Measurements from ENCODE around the gene MTUS2. TPM values are rescaled to one million over a fixed set of nuclear protein-coding genes. Genes with fewer than 3 reads are reported as not detected.

MTUS2 gene
- total and polyA plus RNA-seq, 3 experiments from 2014 or later: 0.60 TPM; not detected in 2

DNA sequence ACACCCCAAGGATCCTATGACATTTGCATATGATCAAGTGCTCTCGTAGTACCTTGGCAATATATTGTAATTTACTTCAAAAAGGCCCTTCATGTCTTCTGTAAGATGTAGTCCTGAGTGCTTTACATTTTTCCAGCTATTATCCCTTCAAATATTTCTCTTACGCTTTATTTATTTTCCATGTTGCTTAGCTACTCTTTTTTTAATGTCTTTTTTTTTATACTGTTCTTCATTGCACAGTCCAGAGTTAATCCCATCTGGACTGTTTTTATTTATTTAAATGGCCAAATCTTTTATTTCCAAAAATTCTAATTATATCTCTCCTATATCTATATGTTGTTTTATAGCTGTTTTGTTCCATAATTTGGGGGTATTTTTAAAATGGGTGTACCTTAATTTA lies 404.1 kb downstream of the MTUS2 start:
- peaks cover 0 to 3% (median 2%) of the 10 kb centered on the region in 5 donors for H3K9me3 Mint-ChIP-seq
- no peaks in the 10 kb centered on the region for H3K4me1 Mint-ChIP-seq
- H3K27ac ChIP-seq (ENCODE audit: low read depth, low read length): no peak overlapping the region
- H3K36me3 ChIP-seq (ENCODE audit: insufficient read depth, low read length): no peaks in the 10 kb centered on the region
- H3K27me3 ChIP-seq (ENCODE audit: insufficient read depth, low read length, poor library complexity, severe bottlenecking): no peaks in the 10 kb centered on the region
- H3K4me3 ChIP-seq (ENCODE audit: low read length): no peak overlapping the region
- ChIA-PET CTCF (no interaction called here), POLR2A (no interaction called here)
- H3K36me3 Mint-ChIP-seq: no peaks in the 10 kb centered on the region
- no peak overlapping the region for H3K4me3 Mint-ChIP-seq
- peaks cover 1 to 3% of the 10 kb centered on the region in 2 donors for H3K27me3 Mint-ChIP-seq
- no peaks in the 10 kb centered on the region for H3K9me3 ChIP-seq (ENCODE audit: low read length)
- no peak overlapping the region for H3K27ac Mint-ChIP-seq
- DNase-seq: no peak
- H3K4me1 ChIP-seq (ENCODE audit: insufficient read depth, low read length): no peaks in the 10 kb centered on the region

DNA sequence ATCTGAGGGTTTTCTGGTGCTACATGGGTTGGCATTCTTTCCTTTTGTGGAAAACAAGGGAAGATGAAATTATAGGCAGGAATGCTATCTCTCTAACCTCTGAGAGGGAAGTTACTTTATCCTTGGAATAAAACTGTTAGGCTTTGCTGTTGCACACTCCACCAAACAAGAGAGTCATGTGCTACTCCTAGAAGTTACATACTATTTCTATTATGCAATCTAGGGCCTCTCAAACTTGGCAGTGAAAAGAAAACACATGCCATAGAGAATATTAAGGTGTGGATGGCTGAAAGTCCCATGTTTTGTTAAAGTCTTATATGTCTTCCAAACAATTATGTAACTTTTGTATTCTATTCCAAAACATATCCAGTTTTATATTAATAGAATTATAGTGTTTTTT lies 407.4 kb downstream of the MTUS2 start:
- no peak for DNase-seq
- Histone ChIP-seq H3K27me3 (ENCODE audit: insufficient read depth, low read length, poor library complexity, severe bottlenecking) (no peaks in the 10 kb centered on the region), H3K36me3 (ENCODE audit: insufficient read depth, low read length) (no peaks in the 10 kb centered on the region), H3K4me3 (ENCODE audit: low read length) (no peak overlapping the region), H3K4me1 (ENCODE audit: insufficient read depth, low read length) (no peaks in the 10 kb centered on the region), H3K27ac (ENCODE audit: low read depth, low read length) (no peak overlapping the region), H3K9me3 (ENCODE audit: low read length) (no peaks in the 10 kb centered on the region)
- peaks cover 0 to 2% (median 0%) of the 10 kb centered on the region in 5 donors for H3K9me3 Mint-ChIP-seq
- H3K27me3 Mint-ChIP-seq: peaks cover 3 to 4% of the 10 kb centered on the region in 2 donors
- no peaks in the 10 kb centered on the region for H3K4me1 Mint-ChIP-seq
- no peak overlapping the region for H3K4me3 Mint-ChIP-seq
- H3K36me3 Mint-ChIP-seq: no peaks in the 10 kb centered on the region
- POLR2A ChIA-PET: no interaction called here
- CTCF ChIA-PET: no interaction called here
- H3K27ac Mint-ChIP-seq: no peak overlapping the region

DNA sequence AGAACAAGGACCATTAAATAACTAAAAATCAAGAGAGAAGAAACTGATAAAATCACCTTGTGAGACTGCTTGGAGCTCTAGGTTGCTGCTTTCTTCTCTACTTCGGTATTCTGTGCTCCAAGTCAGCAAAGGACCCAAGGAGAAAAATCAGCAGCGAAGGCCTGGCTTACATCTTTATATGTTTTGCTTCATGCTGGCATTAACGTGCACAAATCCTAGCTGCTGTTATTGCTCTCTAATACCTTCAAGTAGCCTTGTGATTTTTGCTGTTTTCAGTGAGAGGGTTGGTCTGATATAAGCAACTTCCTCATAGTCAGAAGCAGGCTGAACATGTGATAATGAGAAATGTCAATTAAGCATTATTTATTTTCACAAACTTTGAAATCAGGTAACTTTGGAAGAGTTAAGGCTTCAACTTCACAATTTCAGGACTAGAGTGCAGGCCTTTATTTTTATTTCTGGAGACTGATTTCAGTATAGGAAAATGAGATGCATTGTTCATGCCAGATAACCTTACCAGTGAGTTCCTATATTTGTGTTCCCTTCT lies 410.2 kb downstream of the MTUS2 start:
- H3K4me1 Mint-ChIP-seq: no peaks in the 10 kb centered on the region
- POLR2A ChIA-PET: no interaction called here

DNA sequence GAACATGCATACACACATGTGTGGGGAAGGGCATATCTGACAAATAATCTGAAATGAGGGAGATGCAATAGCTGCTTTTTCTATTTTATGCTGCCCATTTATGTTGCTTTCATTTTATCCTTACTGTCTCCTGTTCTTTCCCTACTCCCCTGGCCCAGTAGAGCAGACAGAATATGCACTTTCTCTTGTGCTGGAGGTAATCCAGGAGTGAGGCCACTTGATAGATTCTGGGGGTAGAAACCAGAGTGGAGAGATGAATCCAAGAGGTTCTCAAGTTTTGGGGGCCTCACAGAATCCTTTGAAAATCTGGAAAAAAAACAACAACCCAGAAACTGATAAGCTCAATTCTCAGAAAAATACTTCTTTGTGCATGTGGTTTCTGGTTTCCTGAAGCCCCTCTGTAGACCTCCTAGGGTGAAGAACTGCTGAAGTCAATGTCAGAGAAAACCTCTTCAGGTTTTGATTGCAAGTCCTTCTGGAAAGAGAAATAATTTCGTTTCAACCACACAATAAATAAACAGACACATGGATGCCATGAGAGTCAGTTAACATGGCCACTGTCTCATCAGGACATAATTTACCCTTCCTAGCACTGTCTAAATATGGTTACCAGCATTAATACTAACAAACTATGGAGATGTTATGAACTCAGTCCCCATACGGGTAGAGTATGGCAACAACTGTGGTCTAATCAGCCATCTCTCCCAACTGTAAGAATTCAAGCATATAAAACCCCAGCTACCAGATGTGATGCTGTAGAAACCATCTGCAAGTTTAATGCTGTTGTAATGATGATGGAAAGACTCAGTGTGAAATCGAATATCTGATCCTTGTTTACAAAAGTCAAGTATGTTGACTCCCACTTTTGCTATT lies 419.8 kb downstream of the MTUS2 start:
- H3K4me1 Mint-ChIP-seq: no peaks in the 10 kb centered on the region
- Histone ChIP-seq H3K27ac (ENCODE audit: low read depth, low read length) (no peak overlapping the region), H3K4me3 (ENCODE audit: low read length) (no peak overlapping the region), H3K9me3 (ENCODE audit: low read length) (no peaks in the 10 kb centered on the region), H3K27me3 (ENCODE audit: insufficient read depth, low read length, poor library complexity, severe bottlenecking) (no peaks in the 10 kb centered on the region), H3K4me1 (ENCODE audit: insufficient read depth, low read length) (no peaks in the 10 kb centered on the region), H3K36me3 (ENCODE audit: insufficient read depth, low read length) (no peaks in the 10 kb centered on the region)
- DNase-seq: no peak
- H3K27me3 Mint-ChIP-seq: peaks cover 9 to 12% of the 10 kb centered on the region in 2 donors
- ChIA-PET CTCF (no interaction called here), POLR2A (no interaction called here)
- H3K36me3 Mint-ChIP-seq: peaks cover 0 to 5% (median 0%) of the 10 kb centered on the region in 3 donors
- H3K4me3 Mint-ChIP-seq: no peak overlapping the region
- peaks cover 3 to 8% (median 4%) of the 10 kb centered on the region in 5 donors for H3K9me3 Mint-ChIP-seq
- H3K27ac Mint-ChIP-seq: no peak overlapping the region

More for the DNA sequence above, 410.2 kb downstream of the MTUS2 start:
- CTCF ChIA-PET: no interaction called here
- Mint-ChIP-seq H3K27me3 (peaks cover 0 to 4% of the 10 kb centered on the region in 2 donors), H3K9me3 (peaks cover 0 to 2% (median 0%) of the 10 kb centered on the region in 5 donors), H3K36me3 (no peaks in the 10 kb centered on the region), H3K27ac (no peak overlapping the region), H3K4me3 (no peak overlapping the region)
- Histone ChIP-seq H3K9me3 (ENCODE audit: low read length) (no peaks in the 10 kb centered on the region), H3K36me3 (ENCODE audit: insufficient read depth, low read length) (no peaks in the 10 kb centered on the region), H3K27me3 (ENCODE audit: insufficient read depth, low read length, poor library complexity, severe bottlenecking) (no peaks in the 10 kb centered on the region), H3K4me1 (ENCODE audit: insufficient read depth, low read length) (no peaks in the 10 kb centered on the region), H3K27ac (ENCODE audit: low read depth, low read length) (no peak overlapping the region), H3K4me3 (ENCODE audit: low read length) (no peak overlapping the region)
- DNase-seq: no peak

DNA sequence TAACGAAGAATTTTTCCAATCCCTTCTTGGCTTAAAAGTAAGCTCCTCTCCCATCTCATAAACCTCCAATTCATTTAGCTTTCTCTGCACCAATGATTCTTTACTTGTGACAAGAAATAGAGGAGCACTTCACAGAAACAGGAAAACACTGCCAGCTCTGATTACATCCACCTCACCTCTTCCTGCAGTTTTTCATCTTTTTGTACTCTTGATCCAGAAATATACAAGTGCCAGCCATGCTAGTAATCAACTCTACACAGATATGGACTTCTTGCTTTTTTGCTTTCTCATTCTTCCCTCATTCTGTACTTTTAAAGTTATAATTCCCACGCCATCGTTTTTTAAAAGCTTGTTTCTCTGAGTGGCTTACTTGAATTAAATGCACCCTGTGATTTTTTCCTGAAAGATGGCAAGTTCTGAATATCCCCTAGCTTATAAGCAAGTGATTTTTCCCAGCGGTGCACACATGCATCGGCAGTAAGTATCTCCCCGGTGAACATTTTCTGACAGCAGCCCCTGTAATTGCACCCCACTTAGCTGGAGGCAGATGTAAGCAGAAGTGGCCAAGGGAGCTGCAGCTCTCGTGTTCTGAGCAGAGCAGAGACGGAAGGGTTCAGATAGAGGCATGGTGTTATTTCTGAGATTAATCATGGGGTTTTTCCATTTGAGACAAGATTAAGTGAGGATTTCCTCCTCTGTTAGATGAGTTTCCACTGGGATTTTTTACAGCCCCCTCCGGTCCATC lies 434.7 kb downstream of the MTUS2 start:
- CTCF ChIA-PET: no interaction called here
- Mint-ChIP-seq H3K36me3 (no peaks in the 10 kb centered on the region), H3K27me3 (peaks cover 0 to 13% of the 10 kb centered on the region in 2 donors)

DNA sequence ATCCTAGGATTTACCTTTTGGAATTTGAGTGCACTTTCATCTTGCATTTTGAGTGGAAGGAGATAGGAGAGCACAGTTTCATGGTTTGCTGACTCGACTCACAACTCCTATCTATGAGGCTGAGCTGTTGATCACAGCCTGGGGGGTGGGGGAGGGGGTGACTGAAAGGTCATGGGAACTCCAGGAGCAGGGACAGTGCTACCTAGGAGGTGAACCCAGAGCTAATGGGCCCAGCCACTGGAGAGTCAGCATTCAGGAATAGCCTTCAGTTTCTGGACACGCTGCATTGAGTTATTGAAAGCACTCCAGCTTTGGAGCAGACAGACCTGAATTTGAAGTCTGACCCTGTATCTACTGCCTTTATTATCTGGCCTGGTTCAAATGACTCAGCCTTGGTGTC lies 435.4 kb downstream of the MTUS2 start:
- H3K27ac Mint-ChIP-seq: no peak overlapping the region
- no peaks in the 10 kb centered on the region for H3K4me1 Mint-ChIP-seq
- no peak for DNase-seq
- H3K4me3 Mint-ChIP-seq: no peak overlapping the region
- Histone ChIP-seq H3K27me3 (ENCODE audit: insufficient read depth, low read length, poor library complexity, severe bottlenecking) (no peaks in the 10 kb centered on the region), H3K36me3 (ENCODE audit: insufficient read depth, low read length) (no peaks in the 10 kb centered on the region), H3K4me1 (ENCODE audit: insufficient read depth, low read length) (no peaks in the 10 kb centered on the region), H3K9me3 (ENCODE audit: low read length) (no peaks in the 10 kb centered on the region), H3K4me3 (ENCODE audit: low read length) (no peak overlapping the region), H3K27ac (ENCODE audit: low read depth, low read length) (no peak overlapping the region)
- peaks cover 0 to 13% of the 10 kb centered on the region in 2 donors for H3K27me3 Mint-ChIP-seq
- H3K36me3 Mint-ChIP-seq: no peaks in the 10 kb centered on the region
- CTCF ChIA-PET: no interaction called here
- POLR2A ChIA-PET: no interaction called here
- H3K9me3 Mint-ChIP-seq: peaks cover 0 to 2% (median 0%) of the 10 kb centered on the region in 5 donors

More for the DNA sequence above, 434.7 kb downstream of the MTUS2 start:
- H3K4me1 ChIP-seq (ENCODE audit: insufficient read depth, low read length): no peaks in the 10 kb centered on the region
- no peaks in the 10 kb centered on the region for H3K4me1 Mint-ChIP-seq
- H3K27ac Mint-ChIP-seq: no peak overlapping the region
- H3K4me3 ChIP-seq (ENCODE audit: low read length): no peak overlapping the region
- H3K4me3 Mint-ChIP-seq: no peak overlapping the region
- no peaks in the 10 kb centered on the region for H3K36me3 ChIP-seq (ENCODE audit: insufficient read depth, low read length)
- H3K9me3 ChIP-seq (ENCODE audit: low read length): no peaks in the 10 kb centered on the region
- H3K9me3 Mint-ChIP-seq: peaks cover 0 to 3% (median 1%) of the 10 kb centered on the region in 5 donors
- POLR2A ChIA-PET: no interaction called here
- no peak overlapping the region for H3K27ac ChIP-seq (ENCODE audit: low read depth, low read length)
- DNase-seq: no peak
- H3K27me3 ChIP-seq (ENCODE audit: insufficient read depth, low read length, poor library complexity, severe bottlenecking): no peaks in the 10 kb centered on the region

DNA sequence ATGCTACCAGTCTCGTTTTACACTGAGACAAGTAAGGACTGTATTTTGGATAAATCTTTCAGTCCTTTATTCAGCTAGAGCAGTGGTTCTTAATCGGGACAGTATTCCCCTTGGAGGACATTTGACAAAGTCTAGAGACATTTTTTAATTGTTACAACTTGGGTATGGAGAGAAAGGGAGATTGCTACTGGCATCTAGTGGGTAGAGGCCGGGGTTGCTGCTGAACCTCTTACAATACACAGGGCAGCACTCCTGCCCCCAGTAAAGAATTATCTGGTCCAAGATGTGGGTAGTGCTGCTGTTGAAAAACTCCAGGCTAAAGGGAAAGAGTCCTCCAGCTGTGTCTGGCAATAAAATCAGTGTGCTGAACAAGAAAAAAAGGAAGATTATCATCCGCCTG lies 440.5 kb downstream of the MTUS2 start:
- CTCF ChIA-PET: interaction anchor here (0.7 kb wide), 1 partner anchor 22 kb away, joined by 3 read pairs; no protein-coding TSS in a partner anchor
- DNase-seq: no peak
- Mint-ChIP-seq H3K36me3 (no peaks in the 10 kb centered on the region), H3K4me3 (no peak overlapping the region), H3K4me1 (no peaks in the 10 kb centered on the region), H3K9me3 (peaks cover 0 to 10% (median 8%) of the 10 kb centered on the region in 5 donors), H3K27ac (no peak overlapping the region), H3K27me3 (peaks cover 0 to 13% of the 10 kb centered on the region in 2 donors)
- no peaks in the 10 kb centered on the region for H3K36me3 ChIP-seq (ENCODE audit: insufficient read depth, low read length)
- H3K27me3 ChIP-seq (ENCODE audit: insufficient read depth, low read length, poor library complexity, severe bottlenecking): no peaks in the 10 kb centered on the region
- POLR2A ChIA-PET: no interaction called here
- no peak overlapping the region for H3K4me3 ChIP-seq (ENCODE audit: low read length)
- H3K27ac ChIP-seq (ENCODE audit: low read depth, low read length): no peak overlapping the region
- no peaks in the 10 kb centered on the region for H3K4me1 ChIP-seq (ENCODE audit: insufficient read depth, low read length)
- H3K9me3 ChIP-seq (ENCODE audit: low read length): no peaks in the 10 kb centered on the region

DNA sequence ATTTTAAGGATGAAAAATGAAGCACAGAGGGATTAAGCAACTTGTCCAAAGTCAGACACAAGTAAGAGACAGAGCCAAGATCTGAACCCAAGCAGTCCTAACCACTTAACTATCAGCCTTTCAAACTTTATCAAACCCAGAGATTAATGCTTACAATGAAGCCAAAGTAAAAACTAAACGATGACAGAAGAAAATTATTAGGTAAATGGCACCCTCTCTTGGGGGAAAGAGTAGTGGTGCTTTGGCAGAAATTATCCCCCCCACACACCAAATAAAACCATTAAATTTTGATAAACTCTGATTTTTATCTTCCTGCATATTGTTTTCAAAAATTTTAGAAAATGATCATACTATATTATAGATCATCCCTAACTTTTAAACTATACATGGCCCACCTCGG lies 446.1 kb downstream of the MTUS2 start:
- Histone ChIP-seq H3K4me1 (ENCODE audit: insufficient read depth, low read length) (no peaks in the 10 kb centered on the region), H3K9me3 (ENCODE audit: low read length) (no peaks in the 10 kb centered on the region), H3K4me3 (ENCODE audit: low read length) (no peak overlapping the region), H3K27me3 (ENCODE audit: insufficient read depth, low read length, poor library complexity, severe bottlenecking) (no peaks in the 10 kb centered on the region), H3K36me3 (ENCODE audit: insufficient read depth, low read length) (no peaks in the 10 kb centered on the region), H3K27ac (ENCODE audit: low read depth, low read length) (no peak overlapping the region)
- ChIA-PET POLR2A (no interaction called here), CTCF (no interaction called here)
- H3K36me3 Mint-ChIP-seq: no peaks in the 10 kb centered on the region
- H3K27me3 Mint-ChIP-seq: peaks cover 0 to 3% of the 10 kb centered on the region in 2 donors
- no peak overlapping the region for H3K4me3 Mint-ChIP-seq
- peaks cover 0 to 9% (median 8%) of the 10 kb centered on the region in 5 donors for H3K9me3 Mint-ChIP-seq
- no peak overlapping the region for H3K27ac Mint-ChIP-seq
- no peaks in the 10 kb centered on the region for H3K4me1 Mint-ChIP-seq
- no peak for DNase-seq
